ENCODE data around the gene RNF32. TPM values are rescaled to one million over a fixed set of nuclear protein-coding genes. Genes with fewer than 3 reads are reported as not detected.
"Not testable (repeated sequence)": the region's sequence is repeated elsewhere in the genome, so short reads cannot be mapped to it uniquely, and the experiment has no call there.

The RNF32 gene
- total and polyA plus RNA-seq, 2 experiments from 2014 or later, result 0.92 to 2.3 TPM

- Histone ChIP-seq H3K36me3 (no peaks in the 10 kb centered on the region), H3K27me3 (no peaks in the 10 kb centered on the region), H3K4me3 (no peak overlapping the region), H3K9me3 (ENCODE audit: low read depth) (no peaks in the 10 kb centered on the region), H3K4me1 (ENCODE audit: low read depth) (no peaks in the 10 kb centered on the region), H3K27ac (no peak overlapping the region)
- no peak for DNase-seq (ENCODE audit: low read depth in 1 of 2, low spot score in 1 of 2)
- TF ChIP-seq CTCF (IDR thresholded peaks at IDR 0.05; ENCODE audit: low read depth, low read length), result no peak
Observed at GRCh38 chr7:156635529-156636385, 4.8 kb upstream of the RNF32 start.

- not testable (repeated sequence) for H3K4me3 ChIP-seq; H3K36me3 ChIP-seq; DNase-seq (ENCODE audit: low read depth in 1 of 2, low spot score in 1 of 2); H3K27me3 ChIP-seq; H3K9me3 ChIP-seq (ENCODE audit: low read depth); H3K27ac ChIP-seq; H3K4me1 ChIP-seq (ENCODE audit: low read depth)
Observed at GRCh38 chr7:156637093-156637492, 3.5 kb upstream of the RNF32 start.

GRCh38 chr7:156638443-156639077 is 2.0 kb upstream of the RNF32 start:
- no peak for TF ChIP-seq CTCF (IDR thresholded peaks at IDR 0.05; ENCODE audit: low read depth, low read length)

GRCh38 chr7:156639426-156640256 is 933 bp upstream of the RNF32 start:
- no peaks in the 10 kb centered on the region for H3K36me3 ChIP-seq
- H3K4me1 ChIP-seq (ENCODE audit: low read depth), result peaks cover 4% of the 10 kb centered on the region
- peak overlapping the region; percentile 65 for H3K4me3 ChIP-seq
- H3K27me3 ChIP-seq, result no peaks in the 10 kb centered on the region
- no peaks in the 10 kb centered on the region for H3K9me3 ChIP-seq (ENCODE audit: low read depth)
- no peak for TF ChIP-seq CTCF (IDR thresholded peaks at IDR 0.05; ENCODE audit: low read depth, low read length)
- no peak overlapping the region for H3K27ac ChIP-seq
- DNase-seq (ENCODE audit: low read depth in 1 of 2, low spot score in 1 of 2), result peak in 1 of 2 donors; percentile 11

More at GRCh38 chr7:156638443-156639077, 2.0 kb upstream of the RNF32 start:
- no peak for DNase-seq (ENCODE audit: low read depth in 1 of 2, low spot score in 1 of 2)
- no peak overlapping the region for H3K4me3 ChIP-seq
- H3K27me3 ChIP-seq, result no peaks in the 10 kb centered on the region
- no peak overlapping the region for H3K27ac ChIP-seq
- no peaks in the 10 kb centered on the region for H3K36me3 ChIP-seq
- H3K4me1 ChIP-seq (ENCODE audit: low read depth), result peaks cover 4% of the 10 kb centered on the region
- no peaks in the 10 kb centered on the region for H3K9me3 ChIP-seq (ENCODE audit: low read depth)

GRCh38 chr7:156640949-156641485 is 443 bp downstream of the RNF32 start:
- Histone ChIP-seq H3K4me1 (ENCODE audit: low read depth) (peaks cover 4% of the 10 kb centered on the region), H3K36me3 (no peaks in the 10 kb centered on the region), H3K9me3 (ENCODE audit: low read depth) (no peaks in the 10 kb centered on the region), H3K4me3 (peak overlapping the region; percentile 65), H3K27me3 (no peaks in the 10 kb centered on the region), H3K27ac (no peak overlapping the region)
- TF ChIP-seq CTCF (IDR thresholded peaks at IDR 0.05; ENCODE audit: low read depth, low read length), result no peak
- peak in 1 of 2 donors; percentile 35 for DNase-seq (ENCODE audit: low read depth in 1 of 2, low spot score in 1 of 2)

All from cardiac muscle cell (in vitro differentiated cells and primary cell).